Neural progenitor cell (in vitro differentiated cells): Measurements from ENCODE around the gene ARNT2. TPM values are rescaled to one million over a fixed set of nuclear protein-coding genes. Genes with fewer than 3 reads are reported as not detected.

Experiments
- DNase-seq: peaks from one replicate; pipeline ENCODE4 v3.0.0-alpha.2; 2016; ENCODE audit warnings: low spot score
- H2AFZ ChIP-seq: fragments of 200-600 bp; sonication (generic); replicated peaks from 2 replicates; pipeline ENCODE4 v1.6.1; 2016; ENCODE audit warnings: antibody characterized with exemption
- H3F3A ChIP-seq: fragments of 200-600 bp; sonication (generic); 2 replicates; pipeline ENCODE4 v1.6.1; 2016; ENCODE audit warnings: antibody characterized with exemption, low read depth
- H3K27ac ChIP-seq: fragments of 200-600 bp; sonication (generic); 2 replicates; pipeline ENCODE4 v1.5.1; 2016; ENCODE audit warnings: mild to moderate bottlenecking
- H3K27me3 ChIP-seq: fragments of 200-600 bp; sonication (generic); 2 replicates; pipeline ENCODE4 v1.6.1; 2016; ENCODE audit warnings: mild to moderate bottlenecking, moderate library complexity
- H3K36me3 ChIP-seq: fragments of 200-600 bp; sonication (generic); 2 replicates; pipeline ENCODE4 v1.5.1; 2016
- H3K4me1 ChIP-seq: fragments of 200-600 bp; sonication (generic); 2 replicates; pipeline ENCODE4 v1.6.1; 2016; ENCODE audit warnings: mixed run types
- H3K4me2 ChIP-seq: fragments of 200-600 bp; sonication (generic); 2 replicates; pipeline ENCODE4 v1.6.1; 2016
- H3K4me3 ChIP-seq: fragments of 200-600 bp; sonication (generic); 2 replicates; pipeline ENCODE4 v1.5.1; 2016
- H3K79me2 ChIP-seq: fragments of 200-600 bp; sonication (generic); 2 replicates; pipeline ENCODE4 v1.6.1; 2016; ENCODE audit warnings: low read depth
- H3K9ac ChIP-seq: fragments of 200-600 bp; sonication (generic); 2 replicates; pipeline ENCODE4 v1.6.1; 2016
- H3K9me3 ChIP-seq: fragments of 200-600 bp; sonication (generic); 2 replicates; pipeline ENCODE4 v1.5.1; 2016; ENCODE audit warnings: low read depth
- H4K20me1 ChIP-seq: fragments of 200-600 bp; sonication (generic); 2 replicates; pipeline ENCODE4 v1.6.1; 2016; ENCODE audit warnings: low read depth
- H3K27ac Mint-ChIP-seq: 3 replicates; pipeline ENCODE4 v1.8.0; 2021; ENCODE audit warnings: mixed read lengths
- H3K27me3 Mint-ChIP-seq: 2 replicates; pipeline ENCODE4 v1.8.0; 2022; ENCODE audit warnings: low read depth, mild to moderate bottlenecking, inconsistent platforms, moderate library complexity, mixed read lengths; ENCODE audit not compliant: insufficient read depth
- H3K36me3 Mint-ChIP-seq: 3 replicates; pipeline ENCODE4 v1.8.0; 2021; ENCODE audit warnings: mixed read lengths
- H3K4me1 Mint-ChIP-seq: 3 replicates; pipeline ENCODE4 v1.8.0; 2021; ENCODE audit warnings: mixed read lengths
- H3K4me3 Mint-ChIP-seq: 3 replicates; pipeline ENCODE4 v1.8.0; 2021; ENCODE audit warnings: mild to moderate bottlenecking, moderate library complexity, mixed read lengths
- H3K9me3 Mint-ChIP-seq: 3 replicates; pipeline ENCODE4 v1.8.0; 2020; ENCODE audit warnings: mixed read lengths
- CTCF ChIP-seq: fragments of 200-600 bp; sonication (generic); IDR thresholded peaks from 2 replicates; pipeline ENCODE4 v1.5.1; 2017; ENCODE audit warnings: antibody characterized with exemption, mild to moderate bottlenecking
- EZH2 ChIP-seq: fragments of 200-600 bp; sonication (generic); IDR thresholded peaks from 2 replicates; pipeline ENCODE4 v1.6.1; 2017; ENCODE audit warnings: antibody characterized with exemption, mild to moderate bottlenecking, moderate library complexity
- EZH2phosphoT487 ChIP-seq: fragments of 200-600 bp; sonication (generic); IDR thresholded peaks from 2 replicates; pipeline ENCODE4 v1.6.1; 2017; ENCODE audit warnings: antibody characterized with exemption
- total RNA-seq: library from RNA; depleted of rRNA; stranded (reverse); fragments of >200 nt; gene quantifications from 2 replicates; pipeline ENCODE4 v1.2.3, GENCODE V29; 2015; ENCODE audit warnings: low replicate concordance

Gene ARNT2
- total RNA-seq, 1 donor from 2014 or later, result 15.7 TPM

- H3K4me1 Mint-ChIP-seq, result peaks cover 5% of the 10 kb centered on the region
These were observed 75.0 kb downstream of the ARNT2 start for GRCh38 chr15:80479191-80479590.

GRCh38 chr15:80480171-80480811 is 76.1 kb downstream of the ARNT2 start:
- no peak for DNase-seq
- Histone ChIP-seq H3K27ac (no peak overlapping the region), H3K4me1 (no peaks in the 10 kb centered on the region), H3K36me3 (no peaks in the 10 kb centered on the region), H3K9me3 (no peaks in the 10 kb centered on the region), H3K79me2 (no peaks in the 10 kb centered on the region), H4K20me1 (no peaks in the 10 kb centered on the region), H2AFZ (no peak overlapping the region), H3K4me3 (no peak overlapping the region), H3F3A (no peaks in the 10 kb centered on the region), H3K4me2 (no peak overlapping the region), H3K27me3 (no peaks in the 10 kb centered on the region), H3K9ac (no peak overlapping the region)
- no peak overlapping the region for H3K27ac Mint-ChIP-seq
- peaks cover 38% of the 10 kb centered on the region for H3K36me3 Mint-ChIP-seq
- H3K4me1 Mint-ChIP-seq, result peaks cover 5% of the 10 kb centered on the region
- H3K4me3 Mint-ChIP-seq, result no peak overlapping the region
- peaks cover 9% of the 10 kb centered on the region for H3K9me3 Mint-ChIP-seq
- no peak for TF ChIP-seq EZH2phosphoT487
- no peak for TF ChIP-seq EZH2
- TF ChIP-seq CTCF, result no peak
- no peaks in the 10 kb centered on the region for H3K27me3 Mint-ChIP-seq

More at GRCh38 chr15:80479191-80479590, 75.0 kb downstream of the ARNT2 start:
- H3K4me3 Mint-ChIP-seq, result no peak overlapping the region
- Histone ChIP-seq H2AFZ (no peak overlapping the region), H3K27ac (no peak overlapping the region), H3F3A (peaks cover 1% of the 10 kb centered on the region), H3K4me2 (no peak overlapping the region), H3K36me3 (no peaks in the 10 kb centered on the region), H3K4me1 (peaks cover under 1% of the 10 kb centered on the region), H4K20me1 (no peaks in the 10 kb centered on the region), H3K27me3 (no peaks in the 10 kb centered on the region), H3K4me3 (no peak overlapping the region), H3K9me3 (no peaks in the 10 kb centered on the region), H3K9ac (no peak overlapping the region), H3K79me2 (no peaks in the 10 kb centered on the region)
- TF ChIP-seq EZH2, result no peak
- TF ChIP-seq CTCF, result no peak
- TF ChIP-seq EZH2phosphoT487, result no peak
- no peaks in the 10 kb centered on the region for H3K27me3 Mint-ChIP-seq
- H3K36me3 Mint-ChIP-seq, result peaks cover 46% of the 10 kb centered on the region
- DNase-seq, result no peak
- H3K9me3 Mint-ChIP-seq, result peaks cover 9% of the 10 kb centered on the region
- peak overlapping the region; percentile 27 for H3K27ac Mint-ChIP-seq

- H3F3A ChIP-seq, result no peaks in the 10 kb centered on the region
- no peak overlapping the region for H3K4me3 Mint-ChIP-seq
- H3K79me2 ChIP-seq, result no peaks in the 10 kb centered on the region
- peaks cover 5% of the 10 kb centered on the region for H3K4me1 Mint-ChIP-seq
- peaks cover 5% of the 10 kb centered on the region for H3K9me3 Mint-ChIP-seq
- DNase-seq, result no peak
- peaks cover 33% of the 10 kb centered on the region for H3K36me3 Mint-ChIP-seq
- no peak for TF ChIP-seq CTCF
- TF ChIP-seq EZH2, result no peak
- no peak for TF ChIP-seq EZH2phosphoT487
- no peaks in the 10 kb centered on the region for H3K27me3 ChIP-seq
- no peaks in the 10 kb centered on the region for H3K27me3 Mint-ChIP-seq
- H3K36me3 ChIP-seq, result no peaks in the 10 kb centered on the region
- H3K9ac ChIP-seq, result no peak overlapping the region
- no peak overlapping the region for H3K27ac ChIP-seq
- no peak overlapping the region for H2AFZ ChIP-seq
- no peaks in the 10 kb centered on the region for H3K9me3 ChIP-seq
- no peak overlapping the region for H3K4me3 ChIP-seq
- H4K20me1 ChIP-seq, result no peaks in the 10 kb centered on the region
- H3K4me1 ChIP-seq, result no peaks in the 10 kb centered on the region
- H3K27ac Mint-ChIP-seq, result peak overlapping the region; percentile 7
- no peak overlapping the region for H3K4me2 ChIP-seq
These were observed 76.7 kb downstream of the ARNT2 start for GRCh38 chr15:80480909-80481308.
